Kidney glomerular epithelial cell (primary cell): ENCODE results near the gene DDRGK1.
"Not testable (repeated sequence)": the region's sequence is repeated elsewhere in the genome, so short reads cannot be mapped to it uniquely, and the experiment has no call there.

Experiments
- DNase-seq: peaks from one replicate; lab custom pipeline; 2025; lab: John Stamatoyannopoulos, UW

DDRGK1 gene

GRCh38 chr20:3215359-3215917, 11.0 kb upstream of the DDRGK1 start:
- not testable (repeated sequence) for DNase-seq

DNA sequence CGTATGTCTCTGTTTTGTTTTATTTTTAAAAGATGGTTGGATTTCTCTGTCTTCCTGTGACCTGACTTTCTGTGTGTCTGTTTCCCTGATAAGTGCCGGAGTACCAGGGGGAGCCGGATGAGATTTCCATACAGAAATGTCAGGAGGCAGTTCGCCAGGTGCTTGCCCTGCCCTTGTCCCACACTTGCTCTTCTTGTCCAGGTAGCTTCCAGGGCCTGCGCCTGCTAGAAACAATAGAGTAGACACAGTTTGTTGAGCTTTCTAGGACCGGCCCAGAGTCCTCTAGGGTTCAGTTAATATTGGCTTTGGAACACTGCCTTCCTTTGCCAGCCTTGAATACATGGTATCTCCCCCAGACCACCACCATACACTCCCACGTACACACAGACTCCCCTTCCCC, 8.7 kb upstream of the DDRGK1 start:
- DNase-seq: no peak

DNA sequence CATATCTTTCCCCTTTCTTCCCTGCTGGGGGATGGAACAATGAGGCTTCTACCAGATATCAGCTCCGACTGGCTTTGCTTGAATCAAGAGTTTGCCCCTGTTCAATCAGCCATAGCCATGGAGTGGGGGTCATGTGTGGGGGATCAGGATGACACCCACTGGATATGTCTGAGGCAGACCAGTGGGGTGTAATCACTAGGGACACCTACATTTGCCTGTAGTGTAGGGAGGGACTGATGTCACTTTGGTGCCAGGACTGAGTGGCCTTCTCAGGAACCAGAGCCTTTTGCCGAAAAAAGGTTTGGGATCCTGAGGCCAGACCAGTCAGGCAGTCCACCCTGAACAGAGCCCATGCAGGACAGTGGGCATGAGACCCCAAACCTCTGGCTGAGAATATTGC, 5.9 kb upstream of the DDRGK1 start:
- no peak for DNase-seq

- no peak for DNase-seq
Observed at GRCh38 chr20:3209946-3210317, 5.5 kb upstream of the DDRGK1 start.

DNA sequence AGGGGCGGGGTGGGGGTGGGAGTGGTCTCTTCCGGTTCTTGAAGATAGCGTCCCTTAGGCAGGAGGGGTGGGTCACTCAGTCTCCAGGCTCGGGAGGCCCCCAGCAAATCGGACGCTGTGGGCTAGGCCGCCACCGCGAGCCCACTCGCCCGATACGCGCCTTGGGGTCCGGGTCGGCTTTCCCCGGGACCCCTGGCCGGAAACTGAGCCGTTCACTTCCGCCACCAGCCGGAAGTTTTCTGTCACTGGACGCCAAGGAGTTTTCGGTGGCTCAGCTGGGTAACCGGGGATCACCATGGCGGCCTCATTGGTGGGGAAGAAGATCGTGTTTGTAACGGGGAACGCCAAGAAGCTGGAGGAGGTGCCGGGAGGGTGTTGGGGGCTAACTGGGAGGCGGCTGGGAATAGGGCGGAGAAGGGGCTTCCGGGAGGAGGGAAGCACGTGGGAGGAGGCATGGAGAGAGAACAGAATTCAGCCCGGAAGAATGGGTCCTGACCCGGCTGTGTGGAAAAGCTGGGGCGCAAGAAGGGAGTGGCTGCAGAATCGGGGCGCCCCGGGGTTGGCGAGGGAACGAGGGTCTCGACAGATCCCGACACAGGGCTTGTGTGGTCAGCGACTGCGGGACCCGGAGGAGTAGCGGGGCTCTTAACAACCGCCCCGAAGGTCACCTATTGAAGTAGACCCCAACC, 4.9 kb upstream of the DDRGK1 start, which contains the start of gene ITPA:
TSS of gene ITPA (plus strand) at position 242 of the 689 bp plus-strand sequence. CDS start at position 296, 54 bp downstream.
- DNase-seq: peak; percentile 32

DNA sequence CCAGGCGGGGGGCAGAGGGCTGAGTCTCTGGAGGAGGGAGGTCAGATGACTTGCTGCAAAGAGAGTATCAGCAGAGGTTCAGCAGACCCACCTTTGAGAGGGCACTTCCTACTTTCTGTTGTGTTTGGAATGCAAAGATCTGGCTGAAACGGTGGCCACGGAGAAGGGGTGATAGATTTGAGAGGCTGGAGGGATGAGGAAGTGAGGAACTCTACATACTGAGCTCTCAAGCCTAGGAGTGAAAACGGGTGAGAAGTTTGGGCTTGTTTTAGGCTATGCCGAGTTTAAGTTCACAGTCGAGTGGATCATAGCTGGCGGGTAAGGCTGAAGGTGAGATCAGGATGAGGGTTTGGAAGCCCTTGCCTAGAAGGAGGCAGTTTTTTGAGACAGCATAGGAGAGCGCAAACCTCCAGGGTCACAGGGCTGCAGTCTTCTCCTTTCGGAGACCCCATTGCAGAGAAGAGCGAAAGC, 4.3 kb upstream of the DDRGK1 start:
- no peak for DNase-seq

DNA sequence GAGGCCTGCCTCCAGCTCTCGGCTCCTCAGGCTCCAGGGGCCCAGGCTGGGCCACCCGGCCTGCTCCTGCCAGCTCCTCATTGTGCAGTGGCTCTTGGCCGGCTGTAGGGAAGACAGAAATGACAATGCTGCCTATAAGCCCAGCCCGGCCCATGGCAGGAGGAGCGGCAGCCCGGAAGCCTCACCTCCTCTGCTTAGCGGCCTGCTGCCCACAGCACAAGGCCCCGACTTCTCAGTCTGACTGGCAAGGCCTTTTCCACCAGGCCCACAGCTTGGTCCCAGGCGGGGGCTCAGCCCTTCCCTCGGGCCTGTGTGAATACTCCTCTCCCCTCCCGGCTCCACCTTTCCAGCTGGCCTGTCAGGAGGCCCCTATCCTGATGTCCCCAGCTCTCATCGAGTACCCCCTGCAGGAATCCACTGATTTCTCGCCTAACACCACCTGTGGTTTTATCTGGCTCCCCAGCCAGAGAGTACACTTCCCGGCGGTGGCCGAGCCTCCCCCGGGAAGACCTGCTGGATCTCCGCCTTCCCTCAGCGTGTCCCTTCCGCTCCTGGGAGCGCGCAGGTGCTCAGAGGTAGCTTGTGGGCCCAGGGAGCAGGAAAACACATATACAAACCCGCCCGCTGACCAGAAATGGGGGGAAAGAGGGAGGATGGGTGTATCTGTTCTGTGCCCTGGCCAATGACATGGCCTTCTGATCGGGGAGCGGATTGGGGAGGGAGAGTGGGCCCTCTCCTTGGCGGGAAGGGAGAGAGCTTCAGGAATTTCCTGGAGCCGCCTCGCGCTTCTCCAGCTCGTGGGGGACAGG, 963 bp downstream of the DDRGK1 start:
- no peak for DNase-seq

DNA sequence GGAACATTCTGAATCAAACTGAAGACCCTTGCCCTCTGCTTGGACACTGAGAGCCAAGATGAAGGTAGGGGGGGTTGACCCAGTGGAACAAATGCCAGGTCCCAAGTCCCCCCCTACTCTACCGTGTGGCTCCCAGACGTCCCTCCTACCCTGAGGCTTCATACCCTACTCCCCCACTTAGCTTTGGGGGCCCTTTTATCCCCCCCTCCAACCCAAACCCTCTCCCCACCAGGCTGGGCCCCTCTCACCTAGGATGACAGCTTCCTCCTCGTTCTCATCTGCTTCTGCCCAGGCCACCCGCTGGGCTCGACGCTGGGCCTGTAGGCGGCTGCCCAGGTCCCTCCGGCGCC, 1.5 kb downstream of the DDRGK1 start:
- DNase-seq: no peak

DNA sequence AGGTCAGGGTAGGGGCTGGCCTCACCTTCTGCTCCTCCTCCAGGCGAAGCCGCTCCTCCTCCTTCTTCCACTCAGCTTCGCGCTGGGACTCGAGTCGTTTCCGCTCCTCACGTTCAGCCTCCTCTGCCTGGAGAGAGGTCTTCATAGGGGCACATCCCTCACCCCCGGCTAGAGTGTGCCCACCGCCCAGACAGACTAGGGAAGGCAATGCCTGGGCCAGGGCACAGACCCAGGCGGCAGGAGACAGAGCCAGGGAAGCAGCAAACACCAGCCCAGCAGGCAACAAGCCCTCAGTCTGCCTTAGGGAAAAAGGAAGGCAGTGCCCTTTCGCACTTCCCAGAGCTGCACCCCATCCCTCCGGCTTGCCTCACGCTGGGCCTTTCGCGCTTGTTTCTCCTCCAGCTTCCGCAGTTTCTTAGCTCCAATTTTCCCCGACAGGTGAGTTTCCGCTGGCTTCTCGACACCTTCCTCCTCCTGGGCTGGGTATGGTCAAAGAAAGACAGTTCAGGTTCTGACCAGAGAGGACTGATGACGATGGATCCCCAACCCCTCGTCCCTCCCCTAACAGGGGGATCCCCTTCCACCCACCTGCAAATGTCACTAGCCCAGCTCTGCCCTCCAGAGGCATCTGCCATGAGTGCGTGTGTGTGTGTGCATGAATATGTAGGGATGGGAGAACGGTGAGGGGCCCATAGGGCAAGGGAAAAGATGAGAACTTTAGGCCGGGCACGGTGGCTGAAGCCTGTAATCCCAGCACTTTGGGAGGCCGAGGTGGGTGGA, 4.3 kb downstream of the DDRGK1 start:
- DNase-seq: no peak

DNA sequence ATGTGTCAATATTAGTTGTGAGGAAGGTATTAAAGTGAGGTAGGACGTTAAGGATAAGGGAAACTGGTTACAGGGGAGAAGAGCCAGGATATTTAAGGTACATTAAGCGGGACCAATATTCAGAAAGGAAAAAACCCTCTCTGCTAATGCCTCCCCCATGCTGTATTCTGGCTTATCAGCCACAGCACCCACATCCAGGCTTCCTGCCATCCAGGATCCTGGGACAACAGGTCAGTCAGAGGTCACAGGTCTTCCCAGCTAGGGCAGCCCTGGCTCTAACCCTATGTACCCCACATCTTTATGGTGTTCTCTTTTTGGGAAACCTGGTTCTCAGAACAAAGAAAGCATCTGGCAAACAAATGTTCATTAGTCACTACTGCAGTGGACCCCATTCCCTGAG, 5.3 kb downstream of the DDRGK1 start:
- no peak for DNase-seq

DNA sequence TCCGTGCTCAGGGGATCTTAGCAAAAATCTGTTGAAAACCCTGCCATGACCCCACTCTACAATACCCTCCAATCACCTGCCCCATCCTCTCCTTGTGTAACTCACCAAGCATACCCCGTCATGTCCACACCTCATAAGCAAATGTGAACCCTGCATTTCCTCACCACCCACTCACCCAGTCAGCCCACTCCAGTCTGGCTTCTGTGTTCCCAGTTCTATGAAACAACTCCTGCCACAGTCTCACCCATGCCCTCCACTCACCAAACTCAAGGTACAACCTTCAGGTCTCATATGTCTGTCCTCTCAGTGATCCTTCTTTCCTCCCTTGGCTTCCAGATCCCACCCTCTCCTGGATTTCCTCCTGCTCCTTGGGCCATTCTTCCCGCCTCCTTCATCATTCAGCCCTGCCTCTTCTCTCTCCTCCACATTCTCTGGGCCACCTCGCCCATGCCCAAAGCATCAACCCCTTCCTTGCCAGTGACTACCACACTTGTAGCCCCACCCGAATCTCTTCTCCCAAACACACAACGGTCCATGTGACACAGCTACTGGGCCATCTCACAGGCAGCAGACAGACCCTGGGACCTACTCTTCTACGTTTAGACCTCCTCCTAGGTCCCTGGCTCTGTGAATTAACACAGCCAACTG, 8.8 kb downstream of the DDRGK1 start:
- DNase-seq: no peak

DNA sequence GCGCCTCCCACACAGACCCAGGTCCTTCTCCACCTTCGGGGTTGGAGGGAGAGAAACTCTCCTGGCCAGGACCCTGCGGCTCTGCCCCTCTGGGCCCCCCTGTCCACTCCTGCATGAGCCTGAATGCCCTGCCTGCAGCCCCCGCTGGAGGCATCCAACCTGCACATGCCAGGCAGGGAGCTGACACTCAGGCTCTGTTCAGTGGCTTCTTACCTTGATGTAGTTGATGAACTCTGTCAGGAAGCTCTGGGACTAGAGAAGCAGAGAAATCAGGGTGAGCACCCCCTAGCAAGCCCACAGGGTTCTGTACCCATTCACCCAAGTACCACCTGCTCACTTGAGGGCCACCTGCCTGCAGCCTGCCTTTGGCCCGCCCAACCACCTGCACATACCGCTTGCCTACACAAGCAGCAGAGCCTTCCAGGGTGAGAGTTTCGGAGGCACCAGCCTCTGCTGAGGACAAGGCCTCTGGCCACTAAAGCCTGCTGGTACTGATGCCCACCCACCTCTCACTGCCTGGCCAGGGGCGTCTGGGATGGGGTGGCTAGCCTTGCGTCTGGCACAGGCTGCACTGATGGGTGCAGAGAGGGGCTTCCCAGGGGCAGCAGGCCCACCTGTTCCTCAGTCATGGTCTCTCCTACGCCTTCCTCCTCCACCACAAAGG, 9.7 kb downstream of the DDRGK1 start:
- no peak for DNase-seq

DNA sequence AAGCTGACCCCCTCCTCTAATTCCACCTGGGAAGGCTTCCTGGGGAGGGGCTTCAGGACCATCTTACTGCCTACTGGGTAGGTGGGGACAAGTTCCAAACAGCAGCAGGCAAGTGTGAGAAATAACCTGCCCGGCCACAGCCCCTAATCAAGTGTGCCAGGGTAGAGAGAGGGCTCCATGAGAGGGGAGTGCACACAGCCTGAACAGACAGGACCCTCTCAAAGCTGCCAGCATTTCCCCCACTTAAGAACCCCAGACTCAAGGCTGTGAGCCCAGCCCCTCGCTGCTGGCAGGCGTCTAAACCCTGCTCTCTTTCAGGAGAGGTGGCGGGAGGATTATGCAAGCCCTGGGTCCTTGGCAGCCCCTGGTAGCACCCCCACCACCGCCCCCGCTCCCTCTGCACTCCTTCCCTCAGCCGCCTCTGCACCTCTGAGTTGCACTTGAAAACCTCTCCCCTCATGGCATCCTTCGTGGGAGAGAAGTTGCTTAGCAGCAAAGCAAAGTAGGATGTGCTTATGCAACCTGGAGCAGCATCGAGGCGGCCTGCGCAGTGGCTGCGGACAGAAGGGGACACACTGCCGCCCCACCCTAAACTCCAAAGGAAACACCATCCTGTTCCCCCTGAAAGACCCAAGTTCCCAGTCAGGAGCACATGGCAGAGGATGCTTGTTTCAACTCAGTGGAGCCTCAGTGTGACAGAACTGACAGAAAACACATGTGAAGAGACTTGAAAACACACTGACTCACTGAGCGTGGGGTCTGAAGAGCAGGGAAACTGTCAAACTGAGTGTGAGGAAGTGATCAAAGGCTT, 10.5 kb downstream of the DDRGK1 start:
- no peak for DNase-seq

- no peak for DNase-seq
Observed at GRCh38 chr20:3192226-3193015, 12.1 kb downstream of the DDRGK1 start.

GRCh38 chr20:3190681-3191111, 13.8 kb downstream of the DDRGK1 start:
- DNase-seq: no peak

DNA sequence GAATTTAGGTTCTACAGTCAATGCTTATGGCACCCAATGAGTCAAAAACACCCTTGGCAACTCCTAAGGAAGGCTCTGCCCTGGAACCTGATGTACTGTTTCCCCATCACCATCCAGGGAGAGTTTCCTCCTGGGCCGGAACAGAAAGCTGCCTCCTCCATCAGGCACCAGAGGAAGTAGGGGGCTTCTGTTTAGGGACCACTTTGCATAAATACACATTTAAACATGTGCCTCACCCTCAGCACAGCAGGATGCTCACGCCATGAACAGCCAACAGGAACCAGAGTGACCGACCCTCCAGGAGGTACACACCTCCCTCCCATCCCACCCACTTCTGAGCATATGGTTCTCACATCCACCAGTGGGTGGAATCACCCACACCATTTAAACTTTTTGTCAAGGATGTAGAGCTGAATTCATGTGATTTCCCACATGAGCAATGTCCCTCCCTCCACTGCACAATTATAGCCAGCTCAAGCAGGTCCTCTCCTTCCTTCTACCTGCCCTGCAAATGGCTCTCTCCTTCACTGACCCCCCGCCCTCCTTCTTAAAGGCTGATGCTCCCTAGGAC, 14.8 kb downstream of the DDRGK1 start:
- DNase-seq: no peak

DNA sequence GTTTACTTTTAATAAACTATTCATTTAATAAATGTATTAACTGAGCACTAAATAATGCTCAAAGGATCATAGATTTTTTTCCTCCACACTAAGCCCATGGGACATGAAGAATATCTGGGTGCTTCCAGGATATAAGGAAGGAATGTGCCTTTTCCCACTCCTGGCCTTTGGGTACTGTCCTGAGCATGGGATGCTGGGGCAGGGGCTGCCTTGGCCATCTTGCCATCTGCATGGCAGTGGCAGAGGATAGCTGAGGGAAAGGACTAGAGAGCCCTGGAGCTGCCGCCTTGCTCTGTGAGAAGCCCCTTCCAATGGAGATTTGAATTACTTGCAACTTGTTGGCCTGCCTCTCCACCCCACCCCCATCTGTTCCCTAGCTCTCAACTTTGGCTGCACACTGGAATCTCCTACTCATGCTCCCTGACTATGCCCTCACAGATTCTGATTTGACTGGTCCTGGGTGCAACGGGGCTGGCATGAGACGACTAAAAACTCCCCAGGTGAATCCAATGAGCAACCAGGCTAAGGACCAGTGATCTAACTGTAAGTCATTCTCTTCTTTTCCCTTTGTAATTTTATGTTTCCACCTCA, 15.6 kb downstream of the DDRGK1 start:
- DNase-seq: no peak

DNA sequence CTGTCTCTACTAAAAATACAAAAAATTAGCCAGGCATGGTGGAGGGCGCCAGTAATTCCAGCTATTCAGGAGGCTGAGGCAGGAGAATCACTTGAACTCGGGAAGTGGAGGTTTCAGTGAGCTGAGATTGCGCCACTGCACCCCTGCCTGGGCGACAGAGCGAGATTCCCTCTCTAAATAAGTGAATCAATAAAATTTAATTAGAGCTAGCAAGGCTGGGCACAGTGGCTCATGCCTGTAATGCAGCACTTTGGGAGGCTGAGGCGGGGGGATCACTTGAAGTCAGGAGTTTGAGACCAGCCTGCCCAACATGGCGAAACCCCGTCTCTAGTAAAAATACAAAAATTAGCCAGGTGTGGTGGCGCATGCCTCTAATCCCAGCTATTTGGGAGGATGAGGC, 16.6 kb downstream of the DDRGK1 start:
- DNase-seq: not testable (repeated sequence)
